HTR-8/SVneo (cell line): ENCODE measurements around the gene FGF2.

ENCODE experiments used
- DNase-seq: peaks from one replicate; pipeline ENCODE4 v3.0.0; 2011; ENCODE audit warnings: low spot score, mixed read lengths; ENCODE audit not compliant: insufficient read length
- FAIRE-seq: peaks from 2 replicates; lab custom pipeline; 2011; peaks lifted over from hg19 to GRCh38; lab: Jason Lieb, UNC

Gene FGF2

GRCh38 chr4:122882857-122883735 is 56.5 kb downstream of the FGF2 start:
- FAIRE-seq (peak; percentile 4), DNase-seq (no peak)

GRCh38 chr4:122884499-122884898 is 57.9 kb downstream of the FGF2 start:
- FAIRE-seq (no peak), DNase-seq (no peak)

- FAIRE-seq (no peak), DNase-seq (no peak)
Observed at GRCh38 chr4:122889726-122890125, 63.1 kb downstream of the FGF2 start.

GRCh38 chr4:122890147-122890795 is 63.6 kb downstream of the FGF2 start:
- FAIRE-seq = no peak
- DNase-seq = no peak

- DNase-seq (no peak), FAIRE-seq (no peak)
Observed at GRCh38 chr4:122894827-122895226, 68.2 kb downstream of the FGF2 start.

- no peak for FAIRE-seq
Observed at GRCh38 chr4:122895336-122895995, 68.8 kb downstream of the FGF2 start.

GRCh38 chr4:122896270-122896669 is 69.6 kb downstream of the FGF2 start:
- no peak for FAIRE-seq
- DNase-seq = no peak

More at GRCh38 chr4:122895336-122895995, 68.8 kb downstream of the FGF2 start:
- DNase-seq = no peak

- FAIRE-seq (no peak), DNase-seq (peak; percentile 76)
Observed at GRCh38 chr4:122898370-122899150, 71.9 kb downstream of the FGF2 start.

GRCh38 chr4:122899682-122900081 is 73.1 kb downstream of the FGF2 start:
- DNase-seq (no peak), FAIRE-seq (no peak)

- FAIRE-seq (no peak), DNase-seq (no peak)
Observed at GRCh38 chr4:122900314-122900713, 73.7 kb downstream of the FGF2 start.

GRCh38 chr4:122901247-122902010 is 74.8 kb downstream of the FGF2 start:
- DNase-seq (no peak), FAIRE-seq (no peak)

- DNase-seq (no peak), FAIRE-seq (no peak)
Observed at GRCh38 chr4:122903766-122904288, 77.2 kb downstream of the FGF2 start.

- no peak for DNase-seq
- FAIRE-seq = no peak
Observed at GRCh38 chr4:122906859-122907305, 80.3 kb downstream of the FGF2 start.

- no peak for DNase-seq
- no peak for FAIRE-seq
Observed at GRCh38 chr4:122908223-122908622, 81.6 kb downstream of the FGF2 start.

GRCh38 chr4:122909683-122910082 is 83.1 kb downstream of the FGF2 start:
- FAIRE-seq (no peak), DNase-seq (no peak)

GRCh38 chr4:122911588-122911987 is 85.0 kb downstream of the FGF2 start:
- FAIRE-seq (no peak), DNase-seq (no peak)

- DNase-seq (no peak), FAIRE-seq (no peak)
Observed at GRCh38 chr4:122912810-122913575, 86.4 kb downstream of the FGF2 start.

- FAIRE-seq (peak; percentile 64), DNase-seq (peak; percentile 17)
Observed at GRCh38 chr4:122914292-122914904, 87.8 kb downstream of the FGF2 start.
